Nephron progenitor cell (in vitro differentiated cells): ENCODE results near the gene SLF2.

ENCODE experiments used
- DNase-seq: peaks from one replicate; pipeline ENCODE4 v3.0.0; 2021
- H3K27ac Mint-ChIP-seq: 2 replicates; pipeline ENCODE4 v1.8.0; 2021; ENCODE audit warnings: mild to moderate bottlenecking, moderate library complexity, mixed read lengths
- H3K27me3 Mint-ChIP-seq: 2 replicates; pipeline ENCODE4 v1.8.0; 2021; ENCODE audit warnings: mild to moderate bottlenecking, low read depth, mixed read lengths; ENCODE audit not compliant: poor library complexity
- H3K36me3 Mint-ChIP-seq: 2 replicates; pipeline ENCODE4 v1.8.0; 2021; ENCODE audit warnings: low read depth, mixed read lengths
- H3K4me1 Mint-ChIP-seq: 2 replicates; pipeline ENCODE4 v1.8.0; 2021; ENCODE audit warnings: mixed read lengths
- H3K4me3 Mint-ChIP-seq: 2 replicates; pipeline ENCODE4 v1.8.0; 2021; ENCODE audit warnings: mild to moderate bottlenecking, moderate library complexity, mixed read lengths
- H3K9me3 Mint-ChIP-seq: 2 replicates; pipeline ENCODE4 v1.8.0; 2021; ENCODE audit warnings: mild to moderate bottlenecking, moderate library complexity, mixed read lengths
- CTCF ChIP-seq: fragments of 200-600 bp; sonication (generic); IDR thresholded peaks from 2 replicates; pipeline ENCODE4 v1.5.0; 2021; ENCODE audit warnings: antibody characterized with exemption

The SLF2 gene

GRCh38 chr10:101014230-101014884, 101.6 kb downstream of the SLF2 start:
- H3K36me3 Mint-ChIP-seq: no peaks in the 10 kb centered on the region
- peak; percentile 81 for TF ChIP-seq CTCF
- no peak overlapping the region for H3K4me3 Mint-ChIP-seq
- peaks cover 48% of the 10 kb centered on the region for H3K27me3 Mint-ChIP-seq
- H3K4me1 Mint-ChIP-seq: peaks cover 63% of the 10 kb centered on the region
- peak; percentile 90 for DNase-seq
- no peaks in the 10 kb centered on the region for H3K9me3 Mint-ChIP-seq
- H3K27ac Mint-ChIP-seq: no peak overlapping the region
